Neural cell (in vitro differentiated cells): ENCODE data around the gene LRRC37A3.

ENCODE experiments used
- EZH2 ChIP-seq: fragments of 200-600, 300-800 bp; shearing (Covaris generic), sonication (generic); IDR thresholded peaks from 2 replicates; pipeline ENCODE4 v1.6.1; 2014; ENCODE audit warnings: antibody characterized with exemption, low read length, borderline replicate concordance, mild to moderate bottlenecking; ENCODE audit not compliant: insufficient read depth, poor library complexity, severe bottlenecking
- POLR2AphosphoS5 ChIP-seq: IDR thresholded peaks from 2 replicates; pipeline ENCODE4 v1.6.1; 2012
- TF ChIP-seq, protein P1 (sequence below): IDR thresholded peaks from 2 replicates; pipeline ENCODE4 v1.6.1; 2012; ENCODE audit warnings: borderline replicate concordance

DNA sequence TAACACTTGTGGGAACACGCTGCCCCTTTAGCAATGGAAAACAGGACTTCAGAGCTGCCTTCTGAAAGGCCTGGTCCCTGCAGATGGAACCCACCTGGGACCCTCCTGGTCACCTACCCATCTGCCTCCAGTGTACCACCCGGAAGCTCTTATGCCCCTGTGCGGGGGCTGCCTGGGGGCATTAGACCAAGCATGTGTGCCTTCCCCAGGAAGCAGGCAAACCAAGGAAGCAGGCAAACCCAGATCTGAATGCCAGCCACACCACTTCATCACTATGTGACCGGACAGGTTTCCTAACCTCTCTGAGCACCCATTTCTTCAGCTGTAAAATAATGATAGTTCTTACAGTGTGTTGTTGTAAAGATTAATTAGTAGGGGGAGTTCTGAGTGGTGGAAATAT, 20.8 kb upstream of the LRRC37A3 start:
- TF ChIP-seq EZH2 (no peak), POLR2AphosphoS5 (no peak)
- TF ChIP-seq, protein P1, sequence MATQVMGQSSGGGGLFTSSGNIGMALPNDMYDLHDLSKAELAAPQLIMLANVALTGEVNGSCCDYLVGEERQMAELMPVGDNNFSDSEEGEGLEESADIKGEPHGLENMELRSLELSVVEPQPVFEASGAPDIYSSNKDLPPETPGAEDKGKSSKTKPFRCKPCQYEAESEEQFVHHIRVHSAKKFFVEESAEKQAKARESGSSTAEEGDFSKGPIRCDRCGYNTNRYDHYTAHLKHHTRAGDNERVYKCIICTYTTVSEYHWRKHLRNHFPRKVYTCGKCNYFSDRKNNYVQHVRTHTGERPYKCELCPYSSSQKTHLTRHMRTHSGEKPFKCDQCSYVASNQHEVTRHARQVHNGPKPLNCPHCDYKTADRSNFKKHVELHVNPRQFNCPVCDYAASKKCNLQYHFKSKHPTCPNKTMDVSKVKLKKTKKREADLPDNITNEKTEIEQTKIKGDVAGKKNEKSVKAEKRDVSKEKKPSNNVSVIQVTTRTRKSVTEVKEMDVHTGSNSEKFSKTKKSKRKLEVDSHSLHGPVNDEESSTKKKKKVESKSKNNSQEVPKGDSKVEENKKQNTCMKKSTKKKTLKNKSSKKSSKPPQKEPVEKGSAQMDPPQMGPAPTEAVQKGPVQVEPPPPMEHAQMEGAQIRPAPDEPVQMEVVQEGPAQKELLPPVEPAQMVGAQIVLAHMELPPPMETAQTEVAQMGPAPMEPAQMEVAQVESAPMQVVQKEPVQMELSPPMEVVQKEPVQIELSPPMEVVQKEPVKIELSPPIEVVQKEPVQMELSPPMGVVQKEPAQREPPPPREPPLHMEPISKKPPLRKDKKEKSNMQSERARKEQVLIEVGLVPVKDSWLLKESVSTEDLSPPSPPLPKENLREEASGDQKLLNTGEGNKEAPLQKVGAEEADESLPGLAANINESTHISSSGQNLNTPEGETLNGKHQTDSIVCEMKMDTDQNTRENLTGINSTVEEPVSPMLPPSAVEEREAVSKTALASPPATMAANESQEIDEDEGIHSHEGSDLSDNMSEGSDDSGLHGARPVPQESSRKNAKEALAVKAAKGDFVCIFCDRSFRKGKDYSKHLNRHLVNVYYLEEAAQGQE = no peak
